Measurements from ENCODE around the gene RMND1. TPM values are rescaled to one million over a fixed set of nuclear protein-coding genes. Genes with fewer than 3 reads are reported as not detected.

Gene RMND1
- polyA plus RNA-seq, 2 of the 4 experiments (the other 2 are of a cell fraction), result 11.7 to 13.1 TPM

- 93% methylated on average over 14 of the region's 14 CpGs for WGBS (ENCODE audit: missing lambda C conversion rate)
- no peaks in the 10 kb centered on the region for H3K9me3 ChIP-seq
- peaks cover 4% of the 10 kb centered on the region; the same call in 2 of the 3 replicates for H3K4me1 ChIP-seq
- H3K4me3 ChIP-seq, result no peak overlapping the region
- ATAC-seq (peak in 1 of 2 experiments; percentile 40; a peak in 3 of 6 replicates), DNase-seq (ENCODE audit: low read depth in 1 of 2, low spot score in 1 of 2) (no peak), FAIRE-seq (no peak)
- ChIA-PET POLR2A (interaction anchor here (1.0 kb wide), 1 partner anchor 10 kb away, joined by 3 read pairs; no protein-coding TSS in a partner anchor), CTCF (interaction anchor here (1.2 kb wide), 1 partner anchor 13 kb away, joined by 3 read pairs; no protein-coding TSS in a partner anchor)
- H3K4me2 ChIP-seq, result no peak overlapping the region
- TF ChIP-seq FOXS1 (CRISPR knock-in tag; IDR thresholded peaks at IDR 0.05), result no peak
- no peak for TF ChIP-seq FOSB (CRISPR knock-in tag; IDR thresholded peaks at IDR 0.05)
- TF ChIP-seq RCOR1 (IDR thresholded peaks at IDR 0.05; ENCODE audit: low read depth, low read length), result no peak
- TF ChIP-seq RAD21 (conservative IDR thresholded peaks at IDR 0.05 in 1 of 2, IDR thresholded peaks at IDR 0.05 in 1 of 2), result no peak
- TF ChIP-seq BCL3 (IDR thresholded peaks at IDR 0.05), result no peak
- TF ChIP-seq MAFK (IDR thresholded peaks at IDR 0.05; ENCODE audit: partially characterized antibody), result no peak
- TF ChIP-seq TP53 (CRISPR knock-in tag; IDR thresholded peaks at IDR 0.05), result no peak
- no peak for TF ChIP-seq HOXB5 (CRISPR knock-in tag; IDR thresholded peaks at IDR 0.05)
- TF ChIP-seq NFE2L2 (conservative IDR thresholded peaks at IDR 0.05; ENCODE audit: low read length), result no peak
- TF ChIP-seq CHD4 (IDR thresholded peaks at IDR 0.05; ENCODE audit: borderline replicate concordance), result no peak
- TF ChIP-seq FOSL2 (IDR thresholded peaks at IDR 0.05), result no peak
- TF ChIP-seq FOSL2 (CRISPR knock-in tag; IDR thresholded peaks at IDR 0.05), result no peak
- no peak for TF ChIP-seq POLR2AphosphoS2 (conservative IDR thresholded peaks at IDR 0.05; ENCODE audit: low read length)
- no peak overlapping the region for H3K27ac ChIP-seq
Observed at GRCh38 chr6:151379933-151380847, 71.7 kb downstream of the RMND1 start.

DNA sequence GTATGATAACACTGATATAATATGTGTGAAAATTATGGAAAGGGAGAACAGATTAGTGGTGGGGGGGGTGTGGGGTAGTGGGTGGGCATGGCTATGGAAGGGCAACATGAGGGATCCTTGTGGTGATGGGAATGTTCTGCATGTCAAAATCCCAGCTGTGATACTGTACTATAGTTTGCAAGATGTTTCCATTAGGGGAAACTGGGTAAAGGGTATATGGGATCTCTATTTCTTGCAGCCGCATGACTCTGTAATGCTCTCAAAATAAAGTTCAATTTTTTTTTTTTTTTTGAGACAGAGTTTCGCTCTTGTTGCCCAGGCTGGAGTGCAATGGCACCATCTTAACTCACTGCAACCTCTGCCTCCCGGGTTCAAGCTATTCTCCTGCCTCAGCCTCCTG lies 74.8 kb downstream of the RMND1 start:
- H3K4me1 ChIP-seq, result peaks cover 16% of the 10 kb centered on the region; the same call in 2 of the 3 replicates
- no peak for DNase-seq (ENCODE audit: low read depth in 1 of 2, low spot score in 1 of 2)
- no peak overlapping the region for H3K27ac ChIP-seq
- FAIRE-seq, result no peak
- WGBS (ENCODE audit: missing lambda C conversion rate), result 61% methylated on average over 3 of the region's 3 CpGs
- ChIA-PET CTCF (interaction anchor here (0.7 kb wide), 1 partner anchor 448 kb away, joined by 5 read pairs; no protein-coding TSS in a partner anchor), POLR2A (interaction anchor here (0.7 kb wide), 1 partner anchor 76 kb away, joined by 3 read pairs; no protein-coding TSS in a partner anchor)
- ATAC-seq, result no peak
- H3K4me3 ChIP-seq, result no peak overlapping the region
- no peak overlapping the region for H3K4me2 ChIP-seq
- no peak for TF ChIP-seq PBX3 (IDR thresholded peaks at IDR 0.05)
- no peak for TF ChIP-seq FOSB (CRISPR knock-in tag; IDR thresholded peaks at IDR 0.05)
- TF ChIP-seq RNF2 (IDR thresholded peaks at IDR 0.05; ENCODE audit: borderline replicate concordance, low read depth), result no peak
- no peak for TF ChIP-seq HOXB13 (CRISPR knock-in tag; IDR thresholded peaks at IDR 0.05; ENCODE audit: low read depth)
- TF ChIP-seq EHMT2 (IDR thresholded peaks at IDR 0.05; ENCODE audit: low read depth), result no peak
- no peak for TF ChIP-seq BHLHE40 (IDR thresholded peaks at IDR 0.05; ENCODE audit: low read depth, low read length)
- H3K9me3 ChIP-seq, result no peaks in the 10 kb centered on the region

DNA sequence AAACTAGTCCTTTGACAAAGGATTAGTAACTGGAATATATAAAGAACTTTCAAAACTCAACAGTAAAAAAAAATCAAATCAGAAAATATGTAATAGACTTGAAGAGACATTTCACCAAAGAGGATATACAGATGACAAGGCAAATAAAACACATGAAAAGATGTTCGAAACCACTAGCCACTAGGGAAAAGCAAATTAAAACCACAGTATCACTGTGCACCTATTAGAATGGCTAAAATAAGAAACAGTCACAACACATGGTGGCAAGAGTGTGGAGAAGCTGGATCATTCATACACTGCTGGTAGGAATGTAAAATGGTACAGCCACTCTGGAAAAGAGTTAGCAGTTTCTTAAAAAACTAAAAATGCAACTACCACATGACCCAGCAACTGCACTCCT lies 75.5 kb downstream of the RMND1 start:
- TF ChIP-seq CHD2 (IDR thresholded peaks at IDR 0.05; ENCODE audit: low read length, partially characterized antibody), result no peak
- TF ChIP-seq TFCP2L1 (CRISPR knock-in tag; IDR thresholded peaks at IDR 0.05), result no peak
- no peak for TF ChIP-seq SMC3 (IDR thresholded peaks at IDR 0.05)
- TF ChIP-seq POLR2AphosphoS2 (conservative IDR thresholded peaks at IDR 0.05; ENCODE audit: low read length), result no peak
- no peak for TF ChIP-seq MYC (IDR thresholded peaks at IDR 0.05; ENCODE audit: borderline replicate concordance, low read length)
- TF ChIP-seq TP53 (CRISPR knock-in tag; IDR thresholded peaks at IDR 0.05), result no peak
- POLR2A ChIA-PET, result no interaction called here
- Histone ChIP-seq H3K4me1 (peaks cover 16% of the 10 kb centered on the region; the same call in 2 of the 3 replicates), H3K4me3 (no peak overlapping the region), H3K27ac (no peak overlapping the region), H3K9me3 (no peaks in the 10 kb centered on the region), H3K4me2 (no peak overlapping the region)
- DNase-seq (ENCODE audit: low read depth in 1 of 2, low spot score in 1 of 2) (no peak), FAIRE-seq (no peak), ATAC-seq (0 out of 6 replicates have a peak, but pooled peaks have one; percentile 25 to 38)
- CTCF ChIA-PET, result no interaction called here
- WGBS (ENCODE audit: missing lambda C conversion rate), result 96% methylated on average over 1 of the region's 1 CpG
